ENCODE results near the gene TMC1. TPM values are rescaled to one million over a fixed set of nuclear protein-coding genes. Genes with fewer than 3 reads are reported as not detected.
"Not testable (repeated sequence)": the region's sequence is repeated elsewhere in the genome, so short reads cannot be mapped to it uniquely, and the experiment has no call there.

The TMC1 gene
- polyA plus RNA-seq, 3 donors = 0.55 to 0.94 (median 0.71) TPM

DNA sequence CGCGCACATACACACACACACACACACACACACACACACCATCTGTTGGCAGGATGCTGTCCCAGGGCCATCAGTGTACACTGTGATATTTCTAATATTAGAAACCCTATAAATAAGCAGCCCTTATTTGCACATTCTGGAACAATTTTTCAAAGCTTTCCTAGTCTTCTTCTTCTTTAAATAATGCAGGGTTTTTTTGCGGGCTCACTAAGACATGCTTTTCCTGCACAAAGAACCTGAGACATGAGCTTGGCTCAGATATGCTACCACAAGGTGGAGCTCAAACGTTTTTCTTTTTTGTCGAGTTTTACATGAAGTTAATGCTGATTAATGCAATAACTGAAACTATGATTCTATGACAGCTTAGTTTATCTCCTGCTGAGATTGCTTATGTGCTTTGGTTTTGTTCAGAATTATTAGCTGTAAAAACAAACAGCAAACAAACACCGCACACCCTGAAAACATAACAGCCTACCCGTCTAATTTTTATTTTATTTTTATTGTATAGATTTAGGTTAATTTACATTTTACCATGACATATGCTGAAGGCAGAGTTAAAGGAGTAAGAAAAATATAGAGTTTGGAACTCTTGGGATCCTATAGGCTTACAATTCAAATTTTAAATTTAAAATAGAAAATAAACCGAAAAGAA is 335.7 kb downstream of the TMC1 start:
- DNase-seq (ENCODE audit: low read depth in 3 of 3, low spot score in 2 of 3) = no peak

- no peak for DNase-seq (ENCODE audit: low read depth in 3 of 3, low spot score in 2 of 3)
Observed at GRCh38 chr9:72857624-72857996, 336.2 kb downstream of the TMC1 start.

DNA sequence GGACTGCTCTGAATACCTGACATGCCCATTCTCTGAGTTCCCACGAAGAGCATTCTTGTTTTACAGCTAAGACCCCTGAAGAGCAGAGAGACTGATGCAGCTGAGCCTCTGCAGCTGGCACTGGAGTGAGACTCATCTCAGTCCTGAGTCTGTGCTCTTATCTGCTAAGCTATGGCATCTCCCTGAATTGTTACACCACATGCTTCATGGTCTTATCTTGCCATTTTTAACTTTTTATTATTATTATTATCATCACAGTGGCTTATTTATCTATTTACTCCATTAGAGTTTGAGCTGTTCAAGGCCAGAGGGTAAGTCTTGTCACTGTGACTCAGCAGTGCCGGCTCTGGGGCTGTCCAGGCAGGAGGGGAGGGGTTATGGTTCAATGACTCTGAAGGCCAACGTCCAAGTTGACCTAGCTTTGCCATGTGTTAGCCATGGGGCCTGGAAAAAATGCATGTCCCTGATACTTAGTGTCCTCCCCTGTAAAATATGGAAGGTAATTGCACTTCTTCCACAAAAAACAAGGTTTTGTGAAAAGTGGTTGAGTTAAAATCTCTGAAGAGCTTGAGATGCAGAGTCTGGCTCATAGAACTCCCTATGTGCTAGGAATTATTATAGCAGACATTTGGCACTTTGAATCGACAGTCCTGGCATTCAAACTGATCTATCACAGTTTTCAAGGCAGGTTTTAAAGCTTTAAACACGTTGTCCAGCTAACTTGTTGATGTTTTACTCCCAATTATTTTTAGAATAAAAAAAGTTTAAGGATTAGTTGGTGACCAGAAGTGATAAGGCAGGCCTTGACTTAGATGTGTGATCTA is 336.9 kb downstream of the TMC1 start:
- no peak for DNase-seq (ENCODE audit: low read depth in 3 of 3, low spot score in 2 of 3)

GRCh38 chr9:72862788-72863187 is 341.4 kb downstream of the TMC1 start:
- not testable (repeated sequence) for DNase-seq (ENCODE audit: low read depth in 3 of 3, low spot score in 2 of 3)

- no peak for DNase-seq (ENCODE audit: low read depth in 3 of 3, low spot score in 2 of 3)
Observed at GRCh38 chr9:72863456-72864094, 342.2 kb downstream of the TMC1 start.

- DNase-seq (ENCODE audit: low read depth in 3 of 3, low spot score in 2 of 3) = no peak
Observed at GRCh38 chr9:72864327-72864726, 342.9 kb downstream of the TMC1 start.

DNA sequence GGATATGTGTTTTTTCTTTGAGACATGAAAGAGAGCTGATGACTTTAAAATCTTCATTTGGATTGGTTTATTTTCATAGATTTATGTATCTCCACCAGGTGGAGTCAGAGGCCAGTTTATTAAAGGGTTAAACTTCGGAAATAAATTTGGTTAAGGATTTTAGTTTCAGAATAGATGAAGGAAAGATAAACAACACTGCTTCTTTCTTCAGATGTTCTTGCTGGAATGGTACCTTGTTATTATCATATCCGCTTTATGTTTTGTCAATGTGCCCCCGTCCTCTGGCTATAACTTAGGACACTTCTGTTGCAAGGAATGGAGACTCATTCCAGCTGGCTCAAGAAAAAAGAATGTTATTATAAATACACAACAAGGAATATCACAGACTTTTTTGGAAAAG is 350.3 kb downstream of the TMC1 start:
- DNase-seq (ENCODE audit: low read depth in 3 of 3, low spot score in 2 of 3) = no peak

DNA sequence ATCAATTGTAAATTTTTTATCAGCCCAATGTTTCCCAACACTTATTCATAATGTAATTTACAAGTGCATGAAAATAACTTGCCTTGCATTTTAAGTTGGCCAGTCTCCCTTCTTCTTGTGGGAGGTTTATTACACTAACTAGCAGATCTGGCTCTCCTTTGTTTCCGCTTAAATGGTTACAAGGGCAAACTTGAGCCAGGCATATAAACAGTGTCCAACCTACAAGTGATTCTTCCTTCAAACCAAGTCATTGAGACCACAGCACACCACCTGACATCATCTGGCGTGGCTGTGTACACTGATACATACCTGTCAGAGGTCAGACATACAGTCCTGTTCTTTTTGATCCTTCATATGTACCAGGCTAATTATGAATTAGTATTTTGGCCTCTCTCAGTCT is 351.3 kb downstream of the TMC1 start:
- no peak for DNase-seq (ENCODE audit: low read depth in 3 of 3, low spot score in 2 of 3)

DNA sequence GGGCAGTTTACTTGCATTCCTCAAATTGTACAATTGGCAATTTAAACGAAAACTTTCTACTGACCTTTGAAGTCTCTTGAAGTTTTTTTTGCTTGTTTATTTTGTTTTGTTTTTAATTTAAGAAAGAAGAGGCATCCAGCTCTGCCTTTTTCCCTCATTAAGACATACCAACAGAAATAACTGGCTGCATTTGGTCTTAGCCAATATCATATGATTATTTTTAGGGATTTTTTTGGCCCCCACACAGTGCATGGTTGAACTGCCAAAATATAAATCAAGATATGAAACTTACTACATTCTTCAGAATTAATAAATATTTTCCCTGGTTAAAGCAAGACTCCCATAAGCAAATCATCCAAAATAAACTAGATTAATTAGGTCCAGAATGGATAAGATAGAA is 352.0 kb downstream of the TMC1 start:
- DNase-seq (ENCODE audit: low read depth in 3 of 3, low spot score in 2 of 3) = no peak

GRCh38 chr9:72874344-72874743 is 352.9 kb downstream of the TMC1 start:
- DNase-seq (ENCODE audit: low read depth in 3 of 3, low spot score in 2 of 3) = no peak

DNA sequence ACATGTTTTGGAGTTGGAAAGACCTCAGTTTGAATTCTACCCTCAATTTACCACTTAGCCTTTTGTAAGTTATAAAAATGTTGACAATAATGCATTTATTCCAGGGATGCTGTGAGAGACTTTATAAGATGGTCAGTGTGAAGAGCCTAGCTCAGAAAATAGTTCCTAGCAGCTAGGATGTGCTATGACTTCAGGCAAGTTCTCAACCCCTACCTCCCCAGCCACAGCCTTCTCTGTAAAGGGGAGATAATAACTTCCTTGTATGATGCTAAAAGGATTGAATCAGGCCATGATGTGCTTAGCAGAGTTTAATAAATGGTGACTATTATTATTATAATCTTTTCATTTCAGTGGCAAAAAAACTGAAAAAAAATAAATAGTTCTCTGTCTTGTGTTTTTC is 353.8 kb downstream of the TMC1 start:
- DNase-seq (ENCODE audit: low read depth in 3 of 3, low spot score in 2 of 3) = no peak

DNA sequence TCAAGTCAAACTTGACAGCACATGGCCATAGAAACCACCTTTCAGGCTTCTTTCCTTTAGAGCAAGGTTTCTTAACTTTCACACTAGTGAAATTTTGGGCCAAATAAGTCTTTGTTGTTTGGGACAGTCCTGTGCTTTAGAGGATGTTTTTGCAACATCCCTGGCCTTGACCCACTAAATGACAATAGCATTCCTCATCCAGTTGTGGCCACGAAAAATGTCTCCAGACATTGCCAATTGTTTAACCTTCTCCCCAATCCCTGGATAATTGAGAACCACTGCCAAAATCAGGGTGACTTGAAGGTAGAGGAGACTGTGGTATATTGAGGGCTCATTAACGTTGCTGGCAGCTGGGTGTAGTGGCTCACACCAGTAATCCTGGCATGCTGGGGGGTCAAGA is 359.4 kb downstream of the TMC1 start:
- DNase-seq (ENCODE audit: low read depth in 3 of 3, low spot score in 2 of 3) = no peak

GRCh38 chr9:72882117-72882775 is 360.8 kb downstream of the TMC1 start:
- no peak for DNase-seq (ENCODE audit: low read depth in 3 of 3, low spot score in 2 of 3)

DNA sequence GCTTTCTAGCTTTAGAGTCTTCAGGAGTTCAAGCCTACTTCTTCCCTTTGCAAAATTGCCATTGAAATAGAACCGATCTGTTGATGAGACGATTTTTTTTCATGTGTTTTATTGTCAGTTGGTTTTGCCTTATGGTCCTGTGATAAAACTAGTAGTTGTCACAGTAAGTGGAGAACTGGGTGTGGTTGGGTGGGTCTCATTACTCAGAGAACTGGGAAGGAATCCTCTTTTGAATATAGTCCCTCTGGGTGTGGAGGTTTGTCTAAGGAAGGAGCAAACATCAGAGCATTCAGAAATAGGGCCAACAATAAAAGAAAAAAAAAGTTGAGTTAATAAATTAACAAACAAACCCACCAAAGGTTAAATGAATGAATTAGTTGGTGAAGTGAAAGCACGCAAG is 362.5 kb downstream of the TMC1 start:
- no peak for DNase-seq (ENCODE audit: low read depth in 3 of 3, low spot score in 2 of 3)

GRCh38 chr9:72884508-72884907 is 363.1 kb downstream of the TMC1 start:
- no peak for DNase-seq (ENCODE audit: low read depth in 3 of 3, low spot score in 2 of 3)

Other genes with a start within 250 kb of the TMC1 start
- 100 to 1,000 TPM; 197 to 212 (median 212) TPM for gene ZFAND5, start 156.4 kb upstream of the TMC1 start, polyA plus RNA-seq (ENCODE audit: insufficient read length in 3 of 3)